Adrenal gland (tissue), 5 donors: ENCODE data around the gene EHMT1.

Experiments used
- POLR2A ChIP-seq, 2 donors: fragments of 450-650 bp; IDR thresholded peaks; one replicate each; pipeline ENCODE4 v1.6.1; 2017; ENCODE audit warnings: antibody characterized with exemption in 2 of 2, mild to moderate bottlenecking in 2 of 2, moderate library complexity in 1 of 2
- TF ChIP-seq, protein P1 (sequence below), 6 experiments: fragments of 450-650 bp in 4 of 6; fragments of 200-600 bp in 2 of 6; sonication (generic) in 1 of 6; IDR thresholded peaks; 1 replicate in 5 of 6; 2 replicates in 1 of 6; pipeline versions ENCODE4 v1.5.1 to v1.8.0; 2016 to 2021; ENCODE audit warnings: antibody characterized with exemption in 6 of 6, mild to moderate bottlenecking in 2 of 6, moderate library complexity in 1 of 6
- donor health status: DM: no; HTN: no; CAD: no.

GRCh38 chr9:137783521-137783920 lies 164.7 kb downstream of the EHMT1 start:
- TF ChIP-seq, protein P1, sequence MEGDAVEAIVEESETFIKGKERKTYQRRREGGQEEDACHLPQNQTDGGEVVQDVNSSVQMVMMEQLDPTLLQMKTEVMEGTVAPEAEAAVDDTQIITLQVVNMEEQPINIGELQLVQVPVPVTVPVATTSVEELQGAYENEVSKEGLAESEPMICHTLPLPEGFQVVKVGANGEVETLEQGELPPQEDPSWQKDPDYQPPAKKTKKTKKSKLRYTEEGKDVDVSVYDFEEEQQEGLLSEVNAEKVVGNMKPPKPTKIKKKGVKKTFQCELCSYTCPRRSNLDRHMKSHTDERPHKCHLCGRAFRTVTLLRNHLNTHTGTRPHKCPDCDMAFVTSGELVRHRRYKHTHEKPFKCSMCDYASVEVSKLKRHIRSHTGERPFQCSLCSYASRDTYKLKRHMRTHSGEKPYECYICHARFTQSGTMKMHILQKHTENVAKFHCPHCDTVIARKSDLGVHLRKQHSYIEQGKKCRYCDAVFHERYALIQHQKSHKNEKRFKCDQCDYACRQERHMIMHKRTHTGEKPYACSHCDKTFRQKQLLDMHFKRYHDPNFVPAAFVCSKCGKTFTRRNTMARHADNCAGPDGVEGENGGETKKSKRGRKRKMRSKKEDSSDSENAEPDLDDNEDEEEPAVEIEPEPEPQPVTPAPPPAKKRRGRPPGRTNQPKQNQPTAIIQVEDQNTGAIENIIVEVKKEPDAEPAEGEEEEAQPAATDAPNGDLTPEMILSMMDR (IDR thresholded peaks at IDR 0.05), result no peak
- no peak for TF ChIP-seq POLR2A (IDR thresholded peaks at IDR 0.05)
